Cerebellar nuclear complex (tissue), 1 donor: Measurements from ENCODE around the gene ABCC3.

Source experiments
- DNase-seq, 2 experiments: peaks; one replicate each; lab custom pipeline; 2025; lab: John Stamatoyannopoulos, UW

The ABCC3 gene

GRCh38 chr17:50607522-50608175 lies 27.0 kb upstream of the ABCC3 start:
- no peak for DNase-seq

DNA sequence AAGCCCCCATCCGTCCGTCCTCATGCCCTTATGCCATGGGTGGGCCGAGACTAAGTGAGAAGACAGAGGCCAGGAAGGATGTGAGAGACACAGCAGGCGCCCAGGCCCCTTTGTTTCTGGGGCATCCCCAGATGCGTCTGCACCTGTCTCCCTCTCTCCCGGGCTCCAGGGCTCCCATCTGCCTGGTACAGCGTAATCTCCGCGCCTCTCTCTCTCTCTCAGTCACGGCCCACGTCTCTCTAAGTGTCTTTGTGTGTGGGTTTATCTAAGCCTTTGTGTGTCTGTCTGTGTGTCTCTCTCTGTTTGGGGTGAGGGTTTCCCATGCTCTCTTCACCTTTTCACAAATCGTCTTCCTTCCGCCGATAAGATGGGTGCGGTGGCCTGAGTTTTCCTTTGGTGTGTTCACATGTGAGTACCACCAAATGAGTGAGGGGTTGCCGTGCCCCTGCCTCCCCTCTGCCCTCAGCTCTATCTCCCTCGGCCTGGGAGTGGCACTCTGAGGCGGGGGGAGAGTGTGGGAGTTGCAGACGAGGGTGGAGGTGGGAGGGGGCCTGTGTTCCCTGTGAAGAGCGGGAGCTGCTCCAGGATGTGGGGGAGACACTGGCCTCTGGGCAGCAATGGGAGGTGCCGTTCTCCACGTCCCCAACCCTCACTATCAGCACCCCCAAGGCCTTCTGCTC lies 25.8 kb upstream of the ABCC3 start:
- no peak for DNase-seq

DNA sequence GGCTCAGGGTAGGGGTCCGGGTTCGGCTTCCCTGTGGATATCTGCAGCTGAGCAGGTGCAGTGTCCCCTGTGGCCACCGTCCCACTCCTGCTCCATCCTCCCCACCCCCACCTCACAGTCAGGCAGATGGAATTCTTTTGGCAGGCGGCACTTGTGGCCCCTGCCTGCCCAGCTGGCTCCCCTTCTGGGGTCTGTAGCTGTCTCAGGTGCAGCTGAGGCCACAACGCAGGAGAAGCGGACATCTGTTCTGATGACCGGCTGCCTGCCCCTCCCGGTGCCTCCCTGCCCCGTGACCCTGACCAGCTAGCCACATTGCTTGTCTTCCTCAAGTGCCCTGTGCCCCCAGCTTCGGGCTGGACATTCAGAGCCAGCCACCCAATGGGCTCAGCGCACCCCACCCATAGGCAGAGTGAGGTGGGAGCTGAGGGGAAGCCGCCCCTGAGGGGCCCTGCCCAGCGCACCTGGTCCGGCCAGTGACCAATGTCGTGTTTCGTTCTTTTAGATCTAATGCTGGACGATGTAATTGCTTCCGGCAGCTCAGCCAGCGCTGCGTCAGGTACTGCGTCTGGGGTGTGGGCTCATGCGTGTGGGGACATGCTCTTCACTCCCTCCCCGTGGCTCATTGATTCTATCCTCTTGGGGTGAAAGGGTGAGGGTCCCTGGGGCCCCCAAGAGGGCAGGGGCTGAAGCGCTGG lies 25.2 kb upstream of the ABCC3 start:
- DNase-seq: no peak

DNA sequence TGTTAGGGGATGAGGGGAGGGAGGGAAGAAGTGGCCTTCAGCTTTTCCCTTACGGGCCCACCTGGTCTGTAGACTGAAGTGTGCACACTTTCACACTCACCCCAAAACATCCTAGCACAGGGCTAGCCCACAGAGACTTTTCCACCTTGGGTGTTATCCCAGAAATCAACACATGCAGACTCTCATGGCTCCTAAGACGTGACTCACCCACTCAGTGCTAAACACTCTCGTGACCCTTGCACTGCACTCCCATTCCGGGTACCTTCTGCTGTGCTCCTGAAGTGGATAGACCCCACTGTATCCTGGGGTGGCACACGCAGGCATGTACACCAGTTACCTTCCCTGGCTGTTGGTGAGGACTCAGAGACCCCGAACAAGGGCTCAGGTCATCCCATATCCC lies 23.0 kb upstream of the ABCC3 start:
- no peak for DNase-seq

DNA sequence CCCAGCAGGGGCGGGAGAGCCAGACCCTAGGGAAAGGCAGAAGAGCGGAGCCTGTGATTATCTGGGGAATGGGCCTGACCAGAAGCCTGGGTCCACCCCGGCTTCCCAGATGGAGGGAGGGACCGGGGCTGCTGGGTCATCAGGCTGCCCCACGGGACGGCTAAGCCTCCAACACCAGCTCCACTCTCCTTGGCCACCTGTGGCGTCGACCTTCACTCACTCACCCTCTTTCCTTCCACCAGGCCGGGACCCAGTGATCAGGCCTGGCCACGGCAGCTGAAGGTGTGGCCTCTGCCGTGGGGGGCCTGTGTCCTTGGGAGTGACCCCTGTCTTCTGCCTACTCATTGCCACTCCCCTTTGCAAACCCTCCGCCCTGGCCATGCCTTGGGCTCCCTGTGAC lies 22.4 kb upstream of the ABCC3 start:
- no peak for DNase-seq

GRCh38 chr17:50613007-50613992 lies 21.4 kb upstream of the ABCC3 start:
- no peak for DNase-seq

- DNase-seq: no peak
These were observed 20.1 kb upstream of the ABCC3 start for GRCh38 chr17:50614471-50615051.

GRCh38 chr17:50615828-50616227 lies 18.9 kb upstream of the ABCC3 start:
- no peak for DNase-seq

DNA sequence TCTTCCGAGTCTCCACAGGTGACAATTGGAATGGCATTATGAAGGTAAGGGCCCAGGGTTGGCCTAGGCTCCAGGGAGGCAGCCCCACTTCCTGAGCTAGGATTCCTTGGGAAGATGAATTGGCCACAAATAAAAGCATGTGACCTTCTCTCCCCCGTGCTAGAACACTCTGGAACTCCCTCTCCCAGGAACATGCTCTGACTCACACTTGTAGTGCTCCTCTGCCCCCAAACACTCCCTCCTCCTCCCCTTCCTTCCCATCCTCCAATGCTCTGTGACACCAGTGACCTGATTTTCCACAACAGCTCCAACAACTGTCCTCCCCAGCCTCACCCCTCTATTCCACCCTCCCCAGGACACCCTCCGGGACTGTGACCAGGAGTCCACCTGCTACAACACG lies 16.4 kb upstream of the ABCC3 start:
- no peak for DNase-seq

DNA sequence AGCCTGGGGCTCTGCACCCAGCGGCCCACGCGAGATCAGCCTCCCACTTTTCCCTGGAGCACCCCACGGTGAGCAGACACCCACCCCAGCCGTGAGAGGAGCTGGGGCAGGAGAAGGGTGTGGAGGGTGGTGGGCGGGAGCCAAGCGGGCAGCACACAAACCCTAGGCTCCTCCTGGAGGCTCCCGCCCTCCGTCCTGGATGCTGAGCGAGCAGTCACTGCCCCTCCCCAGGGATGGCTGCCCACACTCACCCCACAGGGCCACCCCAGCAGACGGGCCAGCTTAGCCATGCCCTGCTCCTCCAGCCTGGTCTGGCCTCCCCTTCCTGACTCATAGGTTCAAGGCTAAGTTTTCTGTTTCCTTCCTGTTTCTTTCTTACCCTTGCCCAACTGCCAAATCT lies 15.7 kb upstream of the ABCC3 start:
- DNase-seq: no peak

DNA sequence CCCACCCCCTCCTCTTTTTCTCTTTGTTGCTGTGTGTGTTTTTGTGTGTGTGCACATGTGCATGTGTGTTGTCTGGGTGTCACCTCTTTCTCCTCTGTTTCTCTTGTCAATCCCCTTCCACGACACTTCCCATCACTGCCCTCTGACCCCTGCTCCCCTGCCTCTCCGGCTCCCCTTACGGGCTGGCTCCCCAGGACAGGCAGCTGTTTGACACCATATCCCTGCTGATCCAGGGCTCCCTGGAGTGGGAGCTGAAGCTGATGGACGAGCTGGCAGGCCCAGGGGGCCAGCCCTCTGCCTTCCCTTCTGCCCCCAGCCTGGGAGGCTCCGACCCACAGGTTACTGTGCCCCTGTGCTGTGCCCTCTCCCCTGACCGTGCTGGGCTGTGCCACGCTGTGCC lies 15.2 kb upstream of the ABCC3 start:
- no peak for DNase-seq

GRCh38 chr17:50620237-50620636 lies 14.4 kb upstream of the ABCC3 start:
- DNase-seq: no peak

- peak in 1 of 2 experiments; percentile 32 for DNase-seq
These were observed 13.8 kb upstream of the ABCC3 start for GRCh38 chr17:50620858-50621257.

GRCh38 chr17:50621574-50622031 lies 13.1 kb upstream of the ABCC3 start:
- no peak for DNase-seq

GRCh38 chr17:50624321-50624934 lies 10.3 kb upstream of the ABCC3 start:
- no peak for DNase-seq

DNA sequence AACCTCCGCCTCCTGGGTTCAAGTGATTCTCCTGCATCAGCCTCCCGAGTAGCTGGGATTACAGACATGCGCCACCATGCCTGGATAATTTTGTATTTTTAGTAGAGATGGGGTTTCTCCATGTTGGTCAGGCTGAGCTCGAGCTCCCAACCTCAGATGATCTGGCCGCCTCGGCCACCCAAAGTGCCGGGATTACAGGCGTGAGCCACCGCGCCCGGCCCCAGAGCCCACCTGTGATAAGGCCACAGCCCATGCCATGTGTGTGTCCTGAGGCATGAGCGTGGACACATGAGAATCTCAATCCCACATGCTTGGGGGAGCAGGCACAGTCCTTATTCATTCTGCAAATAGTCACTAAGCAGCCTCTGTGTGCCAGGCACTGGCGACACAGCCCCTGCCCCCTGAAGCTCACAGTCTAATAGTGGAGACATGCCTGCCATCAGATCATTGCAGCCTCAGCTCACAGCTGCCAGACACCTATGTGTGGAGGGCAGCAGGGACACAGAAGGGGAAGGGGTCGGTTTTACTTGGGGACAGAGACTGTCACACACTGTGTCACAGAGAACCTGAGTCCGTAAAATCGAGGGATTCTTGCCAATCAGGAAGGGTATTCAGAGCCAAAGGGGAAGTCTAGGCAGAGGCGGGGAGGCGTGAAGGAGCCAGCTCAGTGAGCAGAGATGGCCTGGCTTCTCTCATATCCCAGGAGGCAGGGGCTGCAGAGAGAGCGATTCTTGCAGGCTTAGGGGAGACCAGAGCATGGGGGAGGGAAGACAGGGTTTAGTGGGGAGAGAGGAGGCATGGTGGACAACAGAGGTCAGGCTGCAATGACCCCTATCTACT lies 9.4 kb upstream of the ABCC3 start:
- no peak for DNase-seq

DNA sequence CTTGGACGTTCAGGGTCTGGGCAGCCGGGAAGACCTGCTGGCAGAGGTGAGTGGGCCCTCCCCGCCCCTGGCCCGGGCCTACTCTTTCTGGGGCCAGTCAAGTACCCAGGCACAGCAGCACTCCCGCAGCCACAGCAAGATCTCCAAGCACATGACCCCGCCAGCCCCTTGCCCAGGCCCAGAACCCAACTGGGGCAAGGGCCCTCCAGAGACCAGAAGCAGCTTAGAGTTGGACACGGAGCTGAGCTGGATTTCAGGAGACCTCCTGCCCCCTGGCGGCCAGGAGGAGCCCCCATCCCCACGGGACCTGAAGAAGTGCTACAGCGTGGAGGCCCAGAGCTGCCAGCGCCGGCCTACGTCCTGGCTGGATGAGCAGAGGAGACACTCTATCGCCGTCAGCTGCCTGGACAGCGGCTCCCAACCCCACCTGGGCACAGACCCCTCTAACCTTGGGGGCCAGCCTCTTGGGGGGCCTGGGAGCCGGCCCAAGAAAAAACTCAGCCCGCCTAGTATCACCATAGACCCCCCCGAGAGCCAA lies 8.6 kb upstream of the ABCC3 start:
- DNase-seq: no peak

GRCh38 chr17:50627036-50627781 lies 7.5 kb upstream of the ABCC3 start:
- no peak for DNase-seq
